GM13976 (cell line): ENCODE data around the gene FAM210A.

ENCODE experiments used
- DNase-seq: peaks from one replicate; pipeline ENCODE4 v3.0.0; 2012; ENCODE audit warnings: low spot score
- CTCF ChIP-seq: IDR thresholded peaks from 2 replicates; pipeline ENCODE4 v1.5.1; 2012; ENCODE audit warnings: borderline replicate concordance, mild to moderate bottlenecking; ENCODE audit not compliant: insufficient read depth; ENCODE audit errors: extremely low read depth, missing control alignments, control extremely low read depth
- in situ Hi-C: fragments of 300-500 bp; cut with MboI; formaldehyde crosslinking; loops from one replicate; pipeline ENCODE4 v1.12.0; 2022; ENCODE audit warnings: low sequenced_read_pairs, mixed read lengths, inconsistent platforms; ENCODE audit not compliant: unreplicated experiment

FAM210A gene

GRCh38 chr18:13621446-13621849, 104.9 kb downstream of the FAM210A start:
- TF ChIP-seq CTCF = no peak
- in situ Hi-C loops = no loop called here
- DNase-seq = no peak

GRCh38 chr18:13620818-13621445, 105.4 kb downstream of the FAM210A start:
- in situ Hi-C loops = no loop called here
- no peak for DNase-seq
- TF ChIP-seq CTCF = no peak

DNA sequence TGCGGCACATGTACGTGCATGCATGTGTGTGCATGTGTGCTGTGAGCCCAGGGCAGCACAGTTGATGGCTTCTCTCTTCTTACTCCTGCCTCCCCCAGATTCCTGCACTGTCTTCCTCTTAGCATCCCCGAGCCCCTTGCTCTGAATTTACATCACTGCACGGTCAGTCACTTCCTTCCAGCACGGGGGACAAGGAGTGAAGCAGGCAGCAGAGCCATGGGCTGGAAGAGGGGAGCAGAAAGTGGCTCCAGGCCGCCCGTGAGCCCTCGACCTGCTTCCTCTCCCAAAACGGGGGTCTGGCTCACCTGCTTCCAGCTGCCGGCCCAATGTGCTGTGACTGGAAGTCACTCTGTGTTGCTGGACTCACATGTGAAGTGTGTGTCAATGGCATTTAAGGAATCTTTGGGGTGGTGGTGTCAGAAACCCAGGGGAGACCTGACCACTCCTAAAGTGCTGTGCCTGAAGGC, 106.1 kb downstream of the FAM210A start:
- in situ Hi-C loops = no loop called here
- no peak for DNase-seq
- no peak for TF ChIP-seq CTCF

- TF ChIP-seq CTCF = no peak
- in situ Hi-C loops = no loop called here
- no peak for DNase-seq
These were observed 106.7 kb downstream of the FAM210A start for GRCh38 chr18:13619505-13620205.

GRCh38 chr18:13618760-13619438, 107.5 kb downstream of the FAM210A start:
- no peak for TF ChIP-seq CTCF
- DNase-seq = no peak
- in situ Hi-C loops = no loop called here

DNA sequence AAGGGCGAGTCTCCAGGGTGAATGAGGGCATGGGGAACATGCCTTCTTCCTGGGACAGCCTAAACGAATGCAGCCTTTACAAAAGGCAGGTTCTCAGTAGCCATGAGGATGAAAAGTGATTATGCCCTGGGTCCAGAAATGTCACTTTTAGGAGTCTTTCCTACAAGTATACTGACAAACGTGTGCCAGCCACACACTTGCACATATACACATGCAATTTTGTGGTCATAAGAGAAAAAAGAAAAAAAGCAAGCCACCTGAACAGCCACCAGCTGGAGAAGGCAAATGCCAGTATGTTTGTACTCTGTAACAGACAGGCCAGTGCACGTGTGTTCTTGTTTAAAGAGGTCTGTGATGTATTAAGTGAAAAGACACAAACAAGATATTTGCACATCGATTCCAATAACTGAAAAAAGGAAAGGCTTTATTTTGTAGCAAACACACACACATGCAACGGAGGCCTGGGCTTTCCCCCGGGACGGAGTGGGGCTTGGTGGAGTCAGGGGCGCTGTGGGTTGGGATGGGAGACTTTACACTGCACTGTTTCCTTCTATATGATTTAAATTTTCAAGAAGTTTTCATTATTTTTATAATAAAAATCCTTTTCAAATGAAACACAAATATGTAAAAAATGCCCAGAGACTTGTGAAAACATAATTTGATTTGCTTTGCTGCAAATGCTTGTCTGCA, 108.4 kb downstream of the FAM210A start:
- in situ Hi-C loops = no loop called here
- DNase-seq = no peak
- TF ChIP-seq CTCF = no peak
